ENCODE measurements around the gene SPINDOC.
"Not testable (repeated sequence)": the region's sequence is repeated elsewhere in the genome, so short reads cannot be mapped to it uniquely, and the experiment has no call there.

The SPINDOC gene

GRCh38 chr11:63858628-63859550 lies 45.6 kb downstream of the SPINDOC start:
- no peak for DNase-seq

DNA sequence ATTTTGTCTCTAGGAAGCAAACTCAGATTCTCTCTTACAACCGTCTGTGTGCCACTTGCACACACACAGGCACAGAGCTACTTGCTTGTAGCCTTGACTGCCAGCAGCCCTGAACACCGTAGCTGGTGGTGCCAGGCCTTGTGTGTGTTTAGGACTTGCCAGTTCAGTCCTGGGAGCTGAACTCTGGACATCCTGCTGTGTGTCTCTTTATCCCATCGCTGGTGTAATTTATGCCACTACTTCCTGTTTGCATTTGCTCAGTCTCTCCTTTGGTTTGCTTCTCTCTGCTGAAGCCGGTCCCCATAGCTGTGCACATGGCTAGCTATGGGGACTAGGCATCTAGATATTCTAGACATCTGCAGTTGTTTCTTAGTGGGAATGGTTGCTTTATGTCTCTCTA lies 49.7 kb downstream of the SPINDOC start:
- no peak for DNase-seq

- DNase-seq, result not testable (repeated sequence)
Measured at GRCh38 chr11:63863620-63864019, 50.4 kb downstream of the SPINDOC start.

DNA sequence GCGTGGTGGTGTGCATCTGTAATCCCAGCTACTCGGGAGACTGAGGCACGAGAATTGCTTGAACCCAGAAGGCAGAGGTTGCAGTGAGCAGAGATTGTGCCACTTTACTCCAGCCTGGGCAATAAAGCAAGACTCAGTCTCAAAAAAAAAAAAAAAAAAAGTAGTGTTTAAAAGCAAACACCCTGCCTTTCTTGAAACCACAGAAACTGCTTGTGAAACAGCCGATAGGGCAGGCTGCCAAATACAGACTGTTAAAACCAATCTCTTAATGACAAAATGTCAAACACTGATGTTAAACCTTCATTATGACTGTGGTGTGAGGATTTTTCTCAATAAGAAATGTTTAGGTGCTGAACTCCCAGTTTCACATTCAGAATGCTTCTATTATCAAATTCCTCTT lies 53.0 kb downstream of the SPINDOC start:
- peak; percentile 66 for DNase-seq

GRCh38 chr11:63867511-63867910 lies 54.3 kb downstream of the SPINDOC start:
- no peak for DNase-seq

DNA sequence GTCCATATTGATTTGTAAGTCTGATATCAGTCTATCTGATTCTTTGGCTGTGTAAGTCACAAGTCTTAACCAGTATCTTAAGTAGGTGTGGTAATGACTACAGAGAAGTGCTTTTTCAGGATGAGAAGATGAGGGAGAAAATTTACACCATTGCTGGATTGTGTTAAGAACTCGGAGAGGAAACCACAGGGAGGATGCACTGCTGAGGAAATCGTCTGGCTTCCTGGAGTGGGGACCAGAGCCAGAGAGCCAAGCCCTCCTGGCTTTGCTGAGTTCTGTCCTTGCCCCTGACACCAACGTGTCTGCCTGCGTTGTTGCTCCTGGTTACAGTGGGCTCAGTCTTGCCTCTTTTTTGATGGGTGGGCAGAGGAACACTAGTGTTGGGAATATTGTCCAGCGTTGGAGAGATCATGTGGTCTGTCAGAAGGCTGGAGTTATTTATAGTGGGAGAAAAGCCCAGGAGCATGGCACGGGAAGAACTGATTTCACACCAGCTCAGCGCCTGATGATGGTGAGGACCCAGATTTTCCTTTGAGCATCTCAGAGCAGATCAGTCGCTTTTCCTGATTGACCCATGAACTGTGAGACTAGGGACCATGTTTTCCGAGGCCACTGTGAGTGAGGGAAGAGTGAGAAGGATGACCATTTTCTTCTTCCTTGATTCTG lies 55.3 kb downstream of the SPINDOC start:
- no peak for DNase-seq

DNA sequence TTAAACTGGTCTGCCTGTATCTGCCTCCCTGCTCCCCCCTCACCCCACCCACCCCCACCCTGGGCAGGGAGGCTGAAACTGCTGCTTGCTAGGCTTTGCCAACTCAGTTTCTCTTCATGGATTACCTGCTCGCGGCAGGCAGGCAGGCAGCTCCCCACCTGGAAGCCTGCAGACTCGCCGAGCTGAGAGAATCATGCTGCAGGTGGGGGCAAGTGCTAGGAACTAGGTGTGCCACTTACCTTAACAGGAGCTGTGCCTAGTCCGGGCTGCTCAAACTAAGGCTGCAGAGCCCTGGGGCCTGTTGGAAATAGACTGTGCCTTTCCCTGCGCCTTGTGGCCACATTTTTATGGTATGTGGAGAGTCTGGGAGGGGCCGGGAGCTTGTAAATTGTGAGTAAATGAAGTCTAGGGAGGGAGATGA lies 55.9 kb downstream of the SPINDOC start:
- no peak for DNase-seq

DNA sequence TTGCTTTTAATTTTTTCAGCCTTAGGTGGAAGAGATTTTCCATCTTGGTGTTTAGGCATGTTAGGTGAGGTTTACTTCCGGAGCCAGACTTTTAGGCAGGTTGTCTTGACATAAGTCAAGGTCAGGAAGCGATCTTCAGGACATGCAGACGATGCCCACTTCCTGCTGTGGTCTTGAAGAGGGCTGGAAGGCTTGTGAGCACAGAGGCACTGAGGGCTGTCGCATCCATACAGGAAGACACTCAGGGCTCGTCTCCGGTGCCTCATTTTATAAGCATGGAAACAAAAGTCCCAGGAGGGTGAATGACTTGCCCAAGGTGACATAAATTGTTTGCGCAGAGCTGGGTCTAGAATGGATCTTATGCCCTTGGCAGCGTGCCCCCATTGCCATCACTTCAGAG lies 56.4 kb downstream of the SPINDOC start:
- DNase-seq, result no peak

DNA sequence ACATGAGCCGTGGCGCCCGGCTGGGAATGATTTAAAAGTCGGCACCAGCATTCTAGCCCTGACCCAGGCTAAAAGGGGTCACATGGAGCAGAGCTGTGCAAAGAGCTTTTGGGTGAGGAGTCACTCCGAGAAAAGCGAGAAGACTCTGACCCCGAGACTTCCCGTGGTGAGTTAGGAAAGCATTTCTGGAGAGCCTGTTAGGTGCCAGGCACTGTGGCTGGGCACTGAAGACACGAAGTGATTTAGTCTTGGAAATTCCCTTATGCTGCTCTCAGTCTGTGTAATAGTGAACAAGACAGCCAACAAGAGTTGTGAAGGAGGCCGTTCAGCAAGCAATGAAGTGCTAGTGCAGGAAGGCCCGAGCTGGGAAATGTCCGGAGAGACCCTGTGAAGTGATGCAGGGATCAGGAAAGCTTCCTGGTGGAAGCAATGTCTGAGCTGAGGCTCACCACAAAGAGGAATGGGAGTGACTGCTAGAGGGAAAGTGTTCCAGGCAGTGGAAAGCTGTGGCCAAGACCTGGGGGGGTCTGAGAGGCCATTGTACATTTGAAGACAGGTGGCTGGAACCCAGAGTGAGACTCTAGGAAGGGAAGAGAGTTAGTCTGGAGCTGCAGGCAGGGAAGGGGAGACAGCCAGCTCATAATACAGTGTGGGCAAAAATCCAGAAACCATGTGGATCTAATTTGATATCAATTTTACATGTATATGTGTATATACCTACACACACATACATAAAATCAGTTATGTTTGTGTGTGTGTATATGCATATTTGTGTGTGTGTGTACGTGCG lies 57.3 kb downstream of the SPINDOC start:
- no peak for DNase-seq

- DNase-seq, result peak; percentile 90
Measured at GRCh38 chr11:63871962-63872799, 58.9 kb downstream of the SPINDOC start.

DNA sequence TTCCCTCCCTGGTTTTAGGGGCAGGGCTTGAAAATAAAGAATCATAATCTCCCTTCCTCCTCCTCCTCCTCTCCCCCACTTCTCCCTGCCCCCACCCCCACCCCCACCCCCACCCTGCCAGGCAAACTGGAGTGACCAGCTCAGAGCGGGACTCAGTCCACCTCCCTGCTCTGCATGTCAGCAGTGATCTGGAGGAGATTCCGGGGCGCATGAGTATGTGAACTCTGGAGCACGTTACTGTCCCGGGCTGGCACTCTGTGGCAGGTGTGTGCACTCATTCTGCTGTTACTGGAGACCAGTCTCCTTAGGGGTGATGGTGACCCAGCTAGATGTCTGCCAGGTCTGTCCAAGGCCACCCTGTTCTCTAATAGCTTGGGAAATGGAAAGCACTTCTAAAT lies 59.5 kb downstream of the SPINDOC start:
- DNase-seq, result no peak

GRCh38 chr11:63873311-63873710 lies 60.1 kb downstream of the SPINDOC start:
- no peak for DNase-seq

GRCh38 chr11:63874511-63874910 lies 61.3 kb downstream of the SPINDOC start:
- DNase-seq, result no peak

DNA sequence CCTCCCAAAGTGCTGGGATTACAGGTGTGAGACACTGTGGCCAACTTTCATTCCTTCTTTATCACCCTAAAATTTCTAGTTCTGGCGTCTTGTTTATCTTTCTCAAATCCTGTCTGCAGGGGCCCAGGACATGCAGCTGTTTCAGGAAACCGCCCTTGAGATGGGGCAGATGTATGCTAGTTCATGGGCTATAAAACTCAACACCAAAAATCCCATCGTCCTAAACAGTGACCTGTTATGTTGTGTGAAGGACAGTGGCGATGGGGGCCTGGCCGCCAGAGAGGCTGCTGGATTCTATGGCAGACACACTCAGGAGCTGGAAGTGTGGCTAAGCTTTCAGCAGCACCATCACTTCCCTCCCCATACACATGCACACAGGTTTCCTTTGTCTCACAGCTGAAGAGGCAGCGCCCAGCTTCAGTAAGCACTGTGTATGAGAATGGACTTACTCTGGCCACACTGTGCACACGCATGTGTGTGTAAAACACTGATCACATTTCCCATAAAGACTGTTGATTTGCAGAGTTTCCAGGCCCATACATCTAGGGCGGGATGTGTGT lies 62.3 kb downstream of the SPINDOC start:
- DNase-seq, result no peak

DNA sequence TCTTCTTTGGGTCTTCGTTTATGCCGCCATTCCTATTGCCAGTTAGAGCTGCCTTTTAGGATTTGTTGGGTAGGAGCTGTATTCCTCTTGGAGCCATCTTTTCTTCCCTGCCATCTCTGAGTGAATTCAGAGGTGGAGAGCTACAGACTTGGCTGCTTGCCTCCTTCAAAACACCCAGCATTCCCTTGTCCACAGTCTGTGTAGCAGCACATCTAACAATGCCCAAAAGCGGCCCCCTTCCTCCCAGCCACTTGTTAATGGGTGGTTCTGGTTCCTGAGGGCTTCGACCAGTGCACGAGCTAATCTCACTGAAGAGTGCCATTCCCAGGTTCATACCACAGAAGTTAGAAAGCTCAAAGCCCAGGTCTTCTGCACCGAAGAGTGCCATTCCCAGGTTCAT lies 63.4 kb downstream of the SPINDOC start:
- no peak for DNase-seq
